Vagina (tissue), 2 donors: ENCODE measurements around the gene GSG1L. TPM values are rescaled to one million over a fixed set of nuclear protein-coding genes. Genes with fewer than 3 reads are reported as not detected.

Source experiments
- DNase-seq, 2 donors: peaks; one replicate each; pipeline ENCODE4 v3.0.0-alpha.2; 2017; ENCODE audit errors: extremely low spot score in 2 of 2
- H3K27ac ChIP-seq: fragments of 200-600 bp; sonication (generic); one replicate; pipeline ENCODE4 v1.5.1; 2019
- H3K27me3 ChIP-seq: fragments of 200-600 bp; sonication (generic); one replicate; pipeline ENCODE4 v1.5.1; 2019
- H3K36me3 ChIP-seq, 2 donors: fragments of 200-600 bp; sonication (generic); one replicate each; pipeline ENCODE4 v1.5.1; 2017 to 2019
- H3K4me1 ChIP-seq: fragments of 200-600 bp; sonication (generic); one replicate; pipeline ENCODE4 v1.5.1; 2019
- H3K4me3 ChIP-seq, 2 donors: fragments of 200-600 bp; sonication (generic); 1 replicate in 1 of 2; 2 replicates in 1 of 2; pipeline ENCODE4 v1.5.1; 2016 to 2019
- H3K9me3 ChIP-seq: fragments of 200-600 bp; sonication (generic); one replicate; pipeline ENCODE4 v1.5.1; 2019
- POLR2A ChIP-seq, 2 donors: fragments of 450-650 bp; IDR thresholded peaks; one replicate each; pipeline ENCODE4 v1.6.1; 2017; ENCODE audit warnings: antibody characterized with exemption in 2 of 2, mild to moderate bottlenecking in 2 of 2, moderate library complexity in 2 of 2
- POLR2AphosphoS5 ChIP-seq, 2 donors: sonication (generic); formaldehyde crosslinking; IDR thresholded peaks; one replicate each; pipeline ENCODE4 v1.9.0; 2017; ENCODE audit warnings: antibody characterized with exemption in 2 of 2, mild to moderate bottlenecking in 2 of 2, low read depth in 1 of 2; ENCODE audit not compliant: insufficient read depth in 1 of 2
- intact Hi-C: fragments of 100-400 bp; cut with DNase I; formaldehyde crosslinking; loops from one replicate; pipeline ENCODE4 v1.15.1; 2023
- total RNA-seq: library from RNA; depleted of rRNA; stranded (reverse); fragments of >200 nt; gene quantifications from one replicate; pipeline ENCODE4 v1.2.3, GENCODE V29; 2016
- TF ChIP-seq, protein P1 (sequence below), 3 experiments: fragments of 450-650 bp in 2 of 3; fragments of 200-600 bp in 1 of 3; sonication (generic) in 1 of 3; IDR thresholded peaks; one replicate each; pipeline ENCODE4 v1.5.1; 2017 to 2019; ENCODE audit warnings: antibody characterized with exemption in 3 of 3, mild to moderate bottlenecking in 2 of 3, moderate library complexity in 2 of 3

Gene GSG1L
- total RNA-seq, 1 donor from 2014 or later, result not detected

DNA sequence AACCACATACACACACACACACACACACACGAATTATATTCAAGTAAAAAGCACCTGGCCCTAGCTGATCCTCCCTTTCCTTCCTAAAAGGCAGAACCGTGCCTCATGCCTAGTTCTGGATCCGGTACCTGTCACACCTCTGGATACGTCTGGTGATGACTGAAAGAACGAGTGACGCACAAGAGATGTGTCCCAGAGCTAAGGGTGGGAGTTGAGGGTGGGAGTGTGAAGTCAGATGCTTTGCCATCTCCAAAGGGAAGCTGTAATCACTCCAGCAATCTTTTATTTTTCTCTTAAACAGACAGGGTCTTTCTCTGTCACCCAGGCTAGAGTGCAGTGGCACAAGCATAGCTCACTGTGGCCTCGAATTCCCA, 26.5 kb upstream of the GSG1L start:
- Histone ChIP-seq H3K4me3 (no peak overlapping the region), H3K4me1 (no peaks in the 10 kb centered on the region), H3K27ac (no peak overlapping the region), H3K9me3 (no peaks in the 10 kb centered on the region), H3K36me3 (no peaks in the 10 kb centered on the region), H3K27me3 (no peaks in the 10 kb centered on the region)
- TF ChIP-seq, protein P1, sequence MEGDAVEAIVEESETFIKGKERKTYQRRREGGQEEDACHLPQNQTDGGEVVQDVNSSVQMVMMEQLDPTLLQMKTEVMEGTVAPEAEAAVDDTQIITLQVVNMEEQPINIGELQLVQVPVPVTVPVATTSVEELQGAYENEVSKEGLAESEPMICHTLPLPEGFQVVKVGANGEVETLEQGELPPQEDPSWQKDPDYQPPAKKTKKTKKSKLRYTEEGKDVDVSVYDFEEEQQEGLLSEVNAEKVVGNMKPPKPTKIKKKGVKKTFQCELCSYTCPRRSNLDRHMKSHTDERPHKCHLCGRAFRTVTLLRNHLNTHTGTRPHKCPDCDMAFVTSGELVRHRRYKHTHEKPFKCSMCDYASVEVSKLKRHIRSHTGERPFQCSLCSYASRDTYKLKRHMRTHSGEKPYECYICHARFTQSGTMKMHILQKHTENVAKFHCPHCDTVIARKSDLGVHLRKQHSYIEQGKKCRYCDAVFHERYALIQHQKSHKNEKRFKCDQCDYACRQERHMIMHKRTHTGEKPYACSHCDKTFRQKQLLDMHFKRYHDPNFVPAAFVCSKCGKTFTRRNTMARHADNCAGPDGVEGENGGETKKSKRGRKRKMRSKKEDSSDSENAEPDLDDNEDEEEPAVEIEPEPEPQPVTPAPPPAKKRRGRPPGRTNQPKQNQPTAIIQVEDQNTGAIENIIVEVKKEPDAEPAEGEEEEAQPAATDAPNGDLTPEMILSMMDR (IDR thresholded peaks at IDR 0.05), result no peak
- intact Hi-C loops, result no loop called here
- DNase-seq, result no peak

DNA sequence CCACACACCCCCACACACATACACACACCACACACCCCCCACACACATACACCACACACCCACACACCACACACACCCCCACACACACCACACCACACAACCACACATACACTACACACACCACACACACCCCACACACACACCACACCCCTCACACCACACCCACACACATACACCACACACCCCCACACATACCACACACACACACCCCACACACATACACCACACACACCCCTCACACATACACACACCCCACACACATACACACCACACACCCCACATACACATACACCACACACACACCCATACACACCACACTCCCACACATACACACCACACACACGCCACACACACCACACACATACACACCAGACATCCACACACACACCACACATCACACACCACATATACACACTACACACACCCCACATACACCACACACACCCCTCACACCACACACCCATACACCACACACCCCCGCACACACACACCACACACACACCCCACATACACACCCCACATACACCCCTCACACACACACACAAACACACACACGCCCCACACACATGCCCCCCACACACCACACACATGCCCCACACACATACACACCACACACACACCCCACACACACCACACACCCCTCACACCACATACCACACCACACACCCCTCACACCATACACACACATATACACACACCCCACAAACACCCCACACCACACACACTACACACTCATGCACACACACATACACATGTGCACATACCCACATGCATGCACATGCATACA, 25.9 kb upstream of the GSG1L start:
- Histone ChIP-seq H3K9me3 (no peaks in the 10 kb centered on the region), H3K27me3 (no peaks in the 10 kb centered on the region), H3K4me3 (no peak overlapping the region), H3K36me3 (no peaks in the 10 kb centered on the region), H3K27ac (no peak overlapping the region), H3K4me1 (no peaks in the 10 kb centered on the region)
- no peak for DNase-seq
- TF ChIP-seq POLR2A (IDR thresholded peaks at IDR 0.05) (no peak), POLR2AphosphoS5 (IDR thresholded peaks at IDR 0.05; ENCODE audit: insufficient read depth in 1 of 2, low read depth in 1 of 2) (no peak)
- TF ChIP-seq, protein P1 (IDR thresholded peaks at IDR 0.05), result no peak
- intact Hi-C loops, result no loop called here

DNA sequence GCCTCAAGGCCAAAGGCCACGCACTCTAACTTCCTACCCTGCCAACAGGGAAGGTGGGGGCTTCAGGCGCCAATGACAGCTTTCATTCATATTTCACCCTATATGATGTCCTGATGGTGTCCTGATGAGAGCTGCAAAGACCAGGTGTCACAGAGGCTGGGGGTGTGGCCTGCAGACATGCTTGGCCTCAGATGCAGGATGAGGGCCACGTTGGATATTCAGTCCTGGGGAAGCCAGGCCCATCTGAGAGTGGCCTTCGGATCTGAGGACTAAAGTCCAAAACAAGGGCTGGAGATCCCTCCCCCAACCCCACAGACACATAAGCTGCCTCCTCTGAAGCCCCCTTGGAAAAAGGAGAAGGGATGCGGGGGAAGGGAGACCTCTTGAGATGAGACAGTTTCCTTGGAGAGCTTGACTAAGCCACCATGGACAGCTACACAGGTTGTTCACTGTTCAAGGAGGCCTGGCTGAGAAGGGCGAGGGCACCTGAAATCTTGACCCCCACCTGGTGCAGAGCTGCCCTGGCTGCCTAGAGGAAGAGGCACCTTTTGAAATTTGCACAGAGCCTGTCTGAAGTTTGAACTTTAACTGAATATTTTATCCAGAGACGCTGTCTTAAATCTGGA, 24.3 kb upstream of the GSG1L start:
- Histone ChIP-seq H3K27me3 (no peaks in the 10 kb centered on the region), H3K36me3 (no peaks in the 10 kb centered on the region), H3K4me1 (peaks cover 7% of the 10 kb centered on the region), H3K9me3 (no peaks in the 10 kb centered on the region), H3K4me3 (no peak overlapping the region), H3K27ac (no peak overlapping the region)
- TF ChIP-seq POLR2A (IDR thresholded peaks at IDR 0.05) (no peak), POLR2AphosphoS5 (IDR thresholded peaks at IDR 0.05; ENCODE audit: insufficient read depth in 1 of 2, low read depth in 1 of 2) (no peak)
- TF ChIP-seq, protein P1 (IDR thresholded peaks at IDR 0.05), result no peak
- DNase-seq, result no peak
- intact Hi-C loops, result no loop called here

DNA sequence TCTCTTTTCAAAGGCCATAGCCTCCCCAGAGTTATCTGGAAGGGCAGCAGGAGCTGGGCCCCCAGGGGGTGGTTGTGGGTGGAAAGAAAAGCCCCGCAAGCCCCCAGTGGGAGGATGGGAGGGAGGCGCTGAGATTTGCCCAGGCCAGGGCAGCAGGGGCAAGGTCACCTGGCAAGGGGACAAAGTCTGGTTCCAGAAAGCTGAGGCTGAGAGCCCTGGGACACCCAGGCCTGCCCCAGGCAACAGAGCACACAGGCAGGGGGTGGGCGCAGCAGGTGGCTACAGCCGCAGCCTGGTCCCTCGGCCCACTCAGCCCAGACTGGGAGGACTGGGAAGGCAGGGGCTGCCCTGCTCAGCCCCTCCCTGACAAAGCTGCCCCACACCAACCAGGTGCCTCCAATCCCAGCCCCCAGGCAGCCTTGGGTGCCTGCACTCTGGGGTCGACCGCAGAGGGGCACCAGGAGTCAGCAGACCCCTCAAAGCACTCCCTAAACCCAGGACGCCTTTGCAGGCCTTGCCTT, 23.7 kb upstream of the GSG1L start:
- intact Hi-C loops, result no loop called here
- H3K4me1 ChIP-seq, result peaks cover 7% of the 10 kb centered on the region
- no peak overlapping the region for H3K4me3 ChIP-seq
- H3K36me3 ChIP-seq, result no peaks in the 10 kb centered on the region
- H3K27me3 ChIP-seq, result no peaks in the 10 kb centered on the region
- H3K27ac ChIP-seq, result no peak overlapping the region
- no peaks in the 10 kb centered on the region for H3K9me3 ChIP-seq
- TF ChIP-seq, protein P1 (IDR thresholded peaks at IDR 0.05), result no peak
- TF ChIP-seq POLR2A (IDR thresholded peaks at IDR 0.05), result no peak
- TF ChIP-seq POLR2AphosphoS5 (IDR thresholded peaks at IDR 0.05; ENCODE audit: insufficient read depth in 1 of 2, low read depth in 1 of 2), result no peak
- DNase-seq, result no peak
